ENCODE results near the gene SOWAHD.
"Not testable (repeated sequence)": the region's sequence is repeated elsewhere in the genome, so short reads cannot be mapped to it uniquely, and the experiment has no call there.

The SOWAHD gene

GRCh38 chrX:119759248-119759766, 919 bp downstream of the SOWAHD start:
- DNase-seq: no peak

GRCh38 chrX:119760026-119760877, 1.9 kb downstream of the SOWAHD start:
- DNase-seq: no peak

GRCh38 chrX:119762718-119763117, 4.3 kb downstream of the SOWAHD start:
- peak; percentile 46 for DNase-seq

GRCh38 chrX:119763181-119763580, 4.8 kb downstream of the SOWAHD start:
- peak; percentile 92 for DNase-seq

GRCh38 chrX:119763836-119764387, 5.5 kb downstream of the SOWAHD start:
- DNase-seq: no peak

- DNase-seq: not testable (repeated sequence)
Measured at GRCh38 chrX:119768436-119768835, 10.0 kb downstream of the SOWAHD start.

- DNase-seq: not testable (repeated sequence)
Measured at GRCh38 chrX:119769388-119769787, 11.0 kb downstream of the SOWAHD start.

GRCh38 chrX:119775517-119776238, 17.3 kb downstream of the SOWAHD start:
- no peak for DNase-seq

- DNase-seq: no peak
Measured at GRCh38 chrX:119778829-119779228, 20.4 kb downstream of the SOWAHD start.

- no peak for DNase-seq
Measured at GRCh38 chrX:119783026-119783425, 24.6 kb downstream of the SOWAHD start.

GRCh38 chrX:119784747-119785446, 26.5 kb downstream of the SOWAHD start:
- peak; percentile 8 for DNase-seq

- DNase-seq: peak; percentile 17
Measured at GRCh38 chrX:119790977-119791436, 32.6 kb downstream of the SOWAHD start.

- peak; percentile 90 for DNase-seq
Measured at GRCh38 chrX:119791437-119792231, 33.2 kb downstream of the SOWAHD start, which contains the start of gene RPL39. RPL39 (minus strand) TSS chrX:119791630; CDS start chrX:119791576, 54 bp downstream.

- no peak for DNase-seq
Measured at GRCh38 chrX:119801253-119802221, 43.1 kb downstream of the SOWAHD start.

- no peak for DNase-seq
Measured at GRCh38 chrX:119802546-119802945, 44.2 kb downstream of the SOWAHD start.

- DNase-seq: not testable (repeated sequence)
Measured at GRCh38 chrX:119808461-119808860, 50.1 kb downstream of the SOWAHD start.

GRCh38 chrX:119809185-119809666, 50.8 kb downstream of the SOWAHD start:
- no peak for DNase-seq

All from fibroblast of skin of abdomen (primary cell).